Heart left ventricle (tissue), 16 donors: ENCODE data around the gene SMARCD2. TPM values are rescaled to one million over a fixed set of nuclear protein-coding genes. Genes with fewer than 3 reads are reported as not detected.

Experiments used
- ATAC-seq, 4 donors: fragments of 200-7000 bp; cut with Tn5 transposase; one replicate each; pipeline ENCODE4 v1.9.1; 2020 to 2022; ENCODE audit warnings: moderate library complexity in 4 of 4, mild to moderate bottlenecking in 3 of 4, moderate number of reproducible peaks in 1 of 4
- DNase-seq, 5 donors: peaks; one replicate each; pipeline ENCODE4 v3.0.0-alpha.2; 2020
- H3K27ac ChIP-seq, 12 donors: fragments of 200-600 bp; sonication (generic) in 4 of 12; one replicate each; pipeline versions ENCODE4 v1.5.0 to v1.8.0; 2016 to 2022; ENCODE audit warnings: mild to moderate bottlenecking in 2 of 12
- H3K27me3 ChIP-seq, 9 donors: fragments of 200-600 bp; sonication (generic) in 2 of 9; one replicate each; pipeline versions ENCODE4 v1.5.1 to v1.8.0; 2016 to 2022; ENCODE audit warnings: mild to moderate bottlenecking in 3 of 9
- H3K36me3 ChIP-seq, 9 donors: fragments of 200-600 bp; sonication (generic) in 2 of 9; one replicate each; pipeline versions ENCODE4 v1.5.0 to v1.8.0; 2018 to 2022; ENCODE audit warnings: mild to moderate bottlenecking in 2 of 9
- H3K4me1 ChIP-seq, 12 donors: fragments of 200-600 bp; sonication (generic) in 4 of 12; one replicate each; pipeline versions ENCODE4 v1.5.0 to v1.8.0; 2016 to 2022; ENCODE audit warnings: mild to moderate bottlenecking in 3 of 12
- H3K4me3 ChIP-seq, 12 donors: fragments of 200-600 bp; sonication (generic) in 4 of 12; one replicate each; pipeline versions ENCODE4 v1.5.0 to v1.8.0; 2017 to 2022; ENCODE audit warnings: mild to moderate bottlenecking in 9 of 12, moderate library complexity in 4 of 12
- H3K9me3 ChIP-seq, 12 donors: fragments of 200-600 bp; sonication (generic) in 4 of 12; one replicate each; pipeline versions ENCODE4 v1.5.0 to v1.8.0; 2016 to 2022; ENCODE audit warnings: mild to moderate bottlenecking in 1 of 12
- CTCF ChIP-seq, 12 donors: fragments of 200-600 bp; sonication (generic) in 4 of 12; IDR thresholded peaks; one replicate each; pipeline versions ENCODE4 v1.5.0 to v1.8.0; 2018 to 2022; ENCODE audit warnings: antibody characterized with exemption in 12 of 12, mild to moderate bottlenecking in 5 of 12
- POLR2A ChIP-seq, 2 donors: fragments of 450-650 bp; IDR thresholded peaks; one replicate each; pipeline ENCODE4 v1.6.1; 2017; ENCODE audit warnings: antibody characterized with exemption in 2 of 2, mild to moderate bottlenecking in 2 of 2, moderate library complexity in 2 of 2
- WGBS, 4 donors: extraction: QIAGEN DNeasy Blood & Tissue Kit in 2 of 4; methylation state at CpG; one replicate each; pipeline versions ENCODE4 v1.1.5 to v1.1.7; 2013 to 2018; 5-methylcytosine and 5-hydroxymethylcytosine counted together
- intact Hi-C, 10 donors: fragments of 100-400 bp; cut with DNase I; formaldehyde crosslinking; loops; one replicate each; pipeline versions ENCODE4 v1.11.1 to v1.14.2; 2022
- polyA plus RNA-seq, 2 donors: library from polyadenylated mRNA; stranded (reverse); fragments of 200-250 nt; gene quantifications; one replicate each; pipeline ENCODE4 v1.2.3, GENCODE V29; 2013
- total RNA-seq, 9 donors: library from RNA; depleted of rRNA in 2 of 9; stranded (reverse); fragments of >200 nt in 2 of 9; fragmentation: NEBNext Ultra II Directional in 3 of 9; extraction: Animal tissue kit (Norgen Biotek cat#: 25700) in 3 of 9; gene quantifications; one replicate each; pipeline versions ENCODE4 v1.1.0 to v1.2.4, GENCODE V29; 2016 to 2023
- donor health status: ischemic (EF 13 %, LVEDD 7.1; RV severe dilation, severe dysfunction).
- donor health status: healthy with polysubstance abuse.
- donor health status: DM: no; HTN: yes; CAD: no.
- donor health status: DM: no; HTN: no; CAD: no.
- donor health status: ischemic (EF 25% LVEDD 6.9; RV normal size, moderate dysfunction).
- donor health status: ischemic (EF 25% LVEDD 5.7; RV mildly dilated, moderate dysfunction).
- donor health status: healthy.
- donor health status: DM: yes; HTN: yes; CAD: no.
- donor health status: ischemic (EF 35%, LVEDD 5.7; RV mildly dilated, moderate dysfunction).
- donor health status: nonischemic (EF 11% LVEDD 7.7; RV severe dilation, severe dysfunction).
- donor health status: DM: yes; HTN: yes; CAD: no.
- donor health status: PGD.
- donor health status: ischemic (EF 29% LVEDD 5.4; RV normal size, mild dysfunction).
- donor health status: nonischemic (EF 23%, LVEDD 6.1; RV moderate dilation, normal function).

The SMARCD2 gene
- total and polyA plus RNA-seq, 11 donors, result 11.3 to 40.9 (median 24.1) TPM

GRCh38 chr17:63827801-63828221 is 14.7 kb downstream of the SMARCD2 start:
- Histone ChIP-seq H3K27me3 (no peaks in the 10 kb centered on the region), H3K9me3 (no peaks in the 10 kb centered on the region), H3K36me3 (peaks cover 0 to 76% (median 68%) of the 10 kb centered on the region in 9 donors), H3K27ac (peak overlapping the region; percentile 90 to 98 (median 96)), H3K4me3 (peak overlapping the region; percentile 63 to 96 (median 86)), H3K4me1 (peaks cover 2 to 39% (median 25%) of the 10 kb centered on the region in 12 donors)
- WGBS, 4 donors, result 2 to 3% (median 2%) methylated on average over 19 of the region's 19 CpGs
- no peak for DNase-seq
- intact Hi-C loops, result loop anchor here in 6 of 10 donors (1.0 to 10.0 kb wide), 5 partner anchors 14 to 677 kb away; partner anchors contain the start of genes CCDC47 (in 3 of the 6), DDX42 (in 3 of the 6), SMARCD2 (in 3 of the 6) and CEP95 (in 1 of the 6)
- ATAC-seq, result no peak
- TF ChIP-seq CTCF (IDR thresholded peaks at IDR 0.05) (no peak), POLR2A (IDR thresholded peaks at IDR 0.05) (no peak)

- H3K9me3 ChIP-seq, result no peaks in the 10 kb centered on the region
- H3K27me3 ChIP-seq, result no peaks in the 10 kb centered on the region
- H3K4me1 ChIP-seq, result peaks cover 2 to 39% (median 25%) of the 10 kb centered on the region in 12 donors
- DNase-seq (peak; percentile 96 to 98 (median 97)), ATAC-seq (peak; percentile 93 to 97 (median 94))
- H3K4me3 ChIP-seq, result peak within 1 kb of the TSS; percentile 63 to 96 (median 86)
- WGBS, 4 donors, result 1% methylated on average over 57 to 58 of the region's 58 CpGs
- peaks cover 0 to 76% (median 68%) of the 10 kb centered on the region in 9 donors for H3K36me3 ChIP-seq
- peak in 10 of 12 donors; percentile 5 to 68 (median 44) for TF ChIP-seq CTCF (IDR thresholded peaks at IDR 0.05)
- peak in 1 of 2 donors; percentile 85 for TF ChIP-seq POLR2A (IDR thresholded peaks at IDR 0.05)
- intact Hi-C loops, result loop anchor here in 6 of 10 donors (1.0 to 10.0 kb wide), 5 partner anchors 15 to 678 kb away; partner anchors contain the start of genes CCDC47 (in 3 of the 6), DDX42 (in 3 of the 6), SMARCD2 (in 3 of the 6) and CEP95 (in 1 of the 6)
- H3K27ac ChIP-seq, result peak within 1 kb of the TSS; percentile 90 to 98 (median 96)
Measured at GRCh38 chr17:63827002-63827800, 15.3 kb downstream of the SMARCD2 start, which contains the start of the genes FTSJ3 and PSMC5. TSS of gene FTSJ3 (minus strand) at chr17:63827663. CDS start at chr17:63826902, 761 bp downstream. TSS of gene PSMC5 (plus strand) at chr17:63827431. CDS start at chr17:63827491, 60 bp downstream.

- Histone ChIP-seq H3K4me1 (peaks cover 2 to 36% (median 25%) of the 10 kb centered on the region in 12 donors), H3K4me3 (peak overlapping the region; percentile 63 to 96 (median 86)), H3K36me3 (peaks cover 0 to 76% (median 68%) of the 10 kb centered on the region in 9 donors), H3K27ac (peak overlapping the region; percentile 90 to 98 (median 96)), H3K9me3 (no peaks in the 10 kb centered on the region), H3K27me3 (no peaks in the 10 kb centered on the region)
- no peak for TF ChIP-seq CTCF (IDR thresholded peaks at IDR 0.05)
- no peak for TF ChIP-seq POLR2A (IDR thresholded peaks at IDR 0.05)
- DNase-seq (peak in 1 of 5 donors; percentile 12), ATAC-seq (peak; percentile 2 to 11 (median 4))
- WGBS, 4 donors, result 0 to 1% (median 0%) methylated on average over 28 to 31 of the region's 31 CpGs
- intact Hi-C loops, result loop anchor here in 6 of 10 donors (1.0 to 10.0 kb wide), 5 partner anchors 16 to 678 kb away; partner anchors contain the start of genes CCDC47 (in 3 of the 6), DDX42 (in 3 of the 6), SMARCD2 (in 3 of the 6) and CEP95 (in 1 of the 6)
Measured at GRCh38 chr17:63826468-63827001, 15.9 kb downstream of the SMARCD2 start.
